NT2/D1 (cell line): ENCODE measurements around the gene XPC.

Experiments
- YY1 ChIP-seq: IDR thresholded peaks from 2 replicates; pipeline ENCODE4 v1.6.1; 2011; ENCODE audit not compliant: insufficient read length, insufficient read depth
- ZNF274 ChIP-seq: IDR thresholded peaks from 2 replicates; pipeline ENCODE4 v1.6.1; 2011; ENCODE audit warnings: mild to moderate bottlenecking, low read depth, low read length

DNA sequence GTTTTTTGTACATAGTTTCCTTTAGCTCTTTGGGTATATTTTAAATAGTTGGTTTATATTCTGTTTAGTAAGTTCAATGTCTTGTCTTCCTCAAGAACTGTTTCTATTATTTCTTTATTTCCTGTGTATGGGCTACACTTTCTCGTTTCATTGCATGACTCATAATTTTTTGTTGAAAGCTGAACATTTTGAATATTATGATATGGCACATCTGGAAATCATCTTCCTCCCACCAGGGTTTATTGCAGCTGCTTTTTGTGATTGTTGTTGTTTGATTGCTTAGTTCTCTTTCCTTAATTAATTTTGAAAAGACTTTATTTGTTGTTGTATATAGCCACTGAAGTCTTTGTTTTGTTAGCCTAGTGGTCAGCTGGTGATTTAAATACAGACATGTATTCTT is 44.1 kb upstream of the XPC start:
- no peak for TF ChIP-seq ZNF274
- no peak for TF ChIP-seq YY1
